Neuronal stem cell (in vitro differentiated cells): Measurements from ENCODE around the gene SYNE2.

Experiments used
- DNase-seq: peaks from one replicate; pipeline ENCODE4 v3.0.0-alpha.2; 2013; ENCODE audit warnings: low spot score
- H2AFZ ChIP-seq: one replicate; pipeline ENCODE4 v1.6.1; 2013; ENCODE audit warnings: mild to moderate bottlenecking, low read length, inconsistent platforms
- H2AK5ac ChIP-seq: 2 replicates; pipeline ENCODE4 v1.6.1; 2013; ENCODE audit warnings: low read depth, mild to moderate bottlenecking, inconsistent platforms, low read length, moderate library complexity, mixed read lengths
- H2BK120ac ChIP-seq: 2 replicates; pipeline ENCODE4 v1.6.1; 2013; ENCODE audit warnings: low read depth, mild to moderate bottlenecking, inconsistent platforms, low read length, moderate library complexity, mixed read lengths
- H2BK12ac ChIP-seq: one replicate; pipeline ENCODE4 v1.6.1; 2013; ENCODE audit warnings: low read length, inconsistent platforms
- H2BK15ac ChIP-seq: 2 replicates; pipeline ENCODE4 v1.6.1; 2013; ENCODE audit warnings: mild to moderate bottlenecking, low read length, inconsistent platforms, mixed read lengths
- H2BK5ac ChIP-seq: one replicate; pipeline ENCODE4 v1.6.1; 2013; ENCODE audit warnings: inconsistent platforms, mild to moderate bottlenecking, low read length, moderate library complexity
- H3K14ac ChIP-seq: one replicate; pipeline ENCODE4 v1.6.1; 2013; ENCODE audit warnings: low read length, inconsistent platforms
- H3K18ac ChIP-seq: 2 replicates; pipeline ENCODE4 v1.6.1; 2013; ENCODE audit warnings: low read length, inconsistent platforms
- H3K23ac ChIP-seq: 2 replicates; pipeline ENCODE4 v1.6.1; 2013; ENCODE audit warnings: low read depth, mild to moderate bottlenecking, mixed read lengths, low read length, inconsistent platforms; ENCODE audit not compliant: poor library complexity
- H3K27ac ChIP-seq: replicated peaks from 3 replicates; pipeline ENCODE4 v1.5.1; 2013; ENCODE audit warnings: low read length, inconsistent platforms
- H3K27me3 ChIP-seq, 3 experiments: 2 replicates each; pipeline ENCODE4 v1.6.1; 2013; ENCODE audit warnings: low read length in 3 of 3, mild to moderate bottlenecking in 2 of 3, inconsistent platforms in 1 of 3, low read depth in 1 of 3, mixed read lengths in 1 of 3, moderate library complexity in 1 of 3; ENCODE audit not compliant: control insufficient read depth in 3 of 3, insufficient read depth in 3 of 3
- H3K36me3 ChIP-seq, 2 donors: replicated peaks in 1 of 2; 2 replicates each; pipeline ENCODE4 v1.6.1; 2013; ENCODE audit warnings: low read length in 2 of 2; ENCODE audit not compliant: control insufficient read depth in 2 of 2, insufficient read depth in 2 of 2
- H3K4ac ChIP-seq: 2 replicates; pipeline ENCODE4 v1.6.1; 2013; ENCODE audit warnings: inconsistent platforms, mild to moderate bottlenecking, low read length, moderate library complexity
- H3K4me1 ChIP-seq, 2 donors: 1 replicate in 1 of 2; 2 replicates in 1 of 2; pipeline ENCODE4 v1.6.1; 2013; ENCODE audit warnings: low read length in 2 of 2, low read depth in 1 of 2; ENCODE audit not compliant: control insufficient read depth in 2 of 2, insufficient read depth in 1 of 2
- H3K4me2 ChIP-seq: one replicate; pipeline ENCODE4 v1.6.1; 2013; ENCODE audit warnings: mild to moderate bottlenecking, low read length, inconsistent platforms; ENCODE audit not compliant: insufficient read depth, poor library complexity, severe bottlenecking
- H3K4me3 ChIP-seq, 2 donors: 2 replicates each; pipeline ENCODE4 v1.5.1; 2013; ENCODE audit warnings: low read length in 2 of 2, mild to moderate bottlenecking in 2 of 2, inconsistent platforms in 1 of 2, moderate library complexity in 1 of 2
- H3K79me1 ChIP-seq: one replicate; pipeline ENCODE4 v1.6.1; 2013; ENCODE audit warnings: low read depth, mild to moderate bottlenecking, inconsistent platforms, low read length, moderate library complexity
- H3K9ac ChIP-seq: one replicate; pipeline ENCODE4 v1.6.1; 2013; ENCODE audit warnings: mild to moderate bottlenecking, low read depth, low read length, inconsistent platforms; ENCODE audit not compliant: poor library complexity
- H3K9me3 ChIP-seq, 2 donors: replicated peaks in 1 of 2; 2 replicates each; pipeline versions ENCODE3 to v1.6.1; 2013; ENCODE audit warnings: low read length in 2 of 2, mild to moderate bottlenecking in 2 of 2, inconsistent platforms in 1 of 2, low read depth in 1 of 2, mixed read lengths in 1 of 2, moderate library complexity in 1 of 2; ENCODE audit not compliant: control insufficient read depth in 2 of 2, insufficient read depth in 1 of 2
- H4K8ac ChIP-seq: one replicate; pipeline ENCODE4 v1.6.1; 2013; ENCODE audit warnings: low read depth, mild to moderate bottlenecking, inconsistent platforms, low read length, moderate library complexity
- H4K91ac ChIP-seq: one replicate; pipeline ENCODE4 v1.6.1; 2013; ENCODE audit warnings: low read length, low read depth, mild to moderate bottlenecking, inconsistent platforms; ENCODE audit not compliant: poor library complexity
- WGBS, 2 donors: extraction: QIAGEN DNeasy Blood & Tissue Kit; methylation state at CpG; one replicate each; pipeline ENCODE4 v1.1.7; 2013; ENCODE audit warnings: missing lambda C conversion rate in 2 of 2, mixed read lengths in 1 of 2; ENCODE audit not compliant: insufficient read length in 2 of 2, insufficient replicate concordance in 1 of 2; ENCODE audit errors: extremely low coverage in 2 of 2; 5-methylcytosine and 5-hydroxymethylcytosine counted together

Gene SYNE2

DNA sequence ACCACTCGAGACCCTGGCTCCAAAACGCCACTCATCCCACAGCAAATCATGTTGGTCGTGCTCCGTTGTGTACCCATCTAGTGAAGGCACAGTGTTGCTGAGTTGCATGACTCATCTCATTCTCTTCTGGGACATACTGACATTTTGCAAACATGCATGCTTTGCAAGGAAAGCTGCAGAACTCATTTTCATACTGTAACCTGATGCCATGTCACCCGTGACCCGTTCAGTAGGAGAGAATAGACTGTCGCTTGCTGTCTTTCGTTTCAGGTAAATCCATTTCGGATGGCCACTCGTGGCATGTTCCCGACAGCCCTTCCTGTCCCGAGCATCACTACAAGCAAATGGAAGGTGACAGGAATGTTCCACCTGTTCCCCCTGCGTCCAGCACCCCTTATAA lies 363.2 kb downstream of the SYNE2 start:
- WGBS, 2 donors: no CpG with 5 or more reads among the region's 13 CpGs
- no peak overlapping the region for H3K27ac ChIP-seq
- no peak overlapping the region for H3K4ac ChIP-seq
- H3K14ac ChIP-seq: no peak overlapping the region
- H2AFZ ChIP-seq: no peak overlapping the region
- H3K18ac ChIP-seq: no peak overlapping the region
- H3K36me3 ChIP-seq: peaks cover 50 to 99% of the 10 kb centered on the region in 2 donors
- no peak overlapping the region for H2BK15ac ChIP-seq
- no peaks in the 10 kb centered on the region for H3K27me3 ChIP-seq
- H2BK12ac ChIP-seq: no peak overlapping the region
- H3K4me3 ChIP-seq: no peak overlapping the region
- DNase-seq: no peak
- H4K91ac ChIP-seq: no peak overlapping the region
- H2AK5ac ChIP-seq: no peak overlapping the region
- H2BK120ac ChIP-seq: no peak overlapping the region
- H3K4me1 ChIP-seq: no peaks in the 10 kb centered on the region
- H4K8ac ChIP-seq: no peak overlapping the region
- H3K9me3 ChIP-seq: no peaks in the 10 kb centered on the region
- peaks cover 2% of the 10 kb centered on the region for H3K79me1 ChIP-seq
- no peak overlapping the region for H3K4me2 ChIP-seq
- H2BK5ac ChIP-seq: no peak overlapping the region
- no peak overlapping the region for H3K23ac ChIP-seq
- no peak overlapping the region for H3K9ac ChIP-seq

DNA sequence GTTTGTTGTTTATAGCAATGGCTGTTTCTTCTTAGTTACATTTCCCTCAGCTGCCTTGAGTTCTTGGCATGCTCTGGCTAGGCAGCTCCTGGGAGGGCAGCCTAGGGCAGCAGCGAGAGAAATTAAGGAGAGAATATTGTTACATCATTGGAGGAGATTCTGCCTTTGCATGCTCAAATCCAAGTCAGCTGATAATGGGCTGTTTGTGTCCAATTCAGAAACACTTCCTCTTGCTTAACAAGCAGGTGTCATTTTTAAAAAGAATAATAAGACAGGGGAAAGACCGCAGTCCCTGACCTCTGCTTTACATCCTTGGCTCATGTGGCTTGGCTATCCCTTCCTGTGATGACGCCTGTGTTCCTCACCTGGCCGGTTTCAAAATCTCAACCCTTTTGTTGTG lies 364.5 kb downstream of the SYNE2 start:
- Histone ChIP-seq H2BK15ac (no peak overlapping the region), H3K36me3 (peaks cover 50 to 98% of the 10 kb centered on the region in 2 donors), H3K18ac (no peak overlapping the region), H2BK120ac (no peak overlapping the region), H3K14ac (no peak overlapping the region), H4K91ac (no peak overlapping the region), H2BK5ac (no peak overlapping the region), H3K4me2 (no peak overlapping the region), H3K4ac (no peak overlapping the region), H3K27ac (no peak overlapping the region), H2AFZ (no peak overlapping the region), H3K9me3 (no peaks in the 10 kb centered on the region), H3K4me3 (no peak overlapping the region), H3K23ac (no peak overlapping the region), H4K8ac (no peak overlapping the region), H2BK12ac (no peak overlapping the region), H3K4me1 (no peaks in the 10 kb centered on the region), H3K27me3 (no peaks in the 10 kb centered on the region), H3K79me1 (peaks cover 2% of the 10 kb centered on the region), H3K9ac (no peak overlapping the region), H2AK5ac (no peak overlapping the region)
- no peak for DNase-seq
- WGBS, 2 donors: no CpG with 5 or more reads among the region's 4 CpGs

DNA sequence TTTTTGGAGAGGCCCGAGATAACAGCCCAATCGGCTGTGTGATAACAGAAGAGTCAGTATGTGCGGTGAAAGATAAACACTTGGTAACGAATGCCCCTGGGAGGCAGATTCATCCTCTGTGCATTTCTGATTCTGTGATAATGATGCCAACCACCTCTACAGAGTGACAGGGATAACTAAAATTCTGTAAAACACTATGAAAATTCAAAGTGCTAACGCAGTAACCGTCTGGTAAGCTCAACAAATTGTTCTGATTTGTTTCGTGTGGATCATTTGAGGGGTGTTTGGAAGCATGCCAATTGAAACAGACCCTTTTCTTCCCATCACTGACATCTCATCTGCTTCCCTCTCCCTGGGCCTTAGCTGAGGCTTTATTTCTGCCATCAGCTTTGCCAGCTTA lies 365.0 kb downstream of the SYNE2 start:
- Histone ChIP-seq H3K27me3 (no peaks in the 10 kb centered on the region), H3K4me1 (no peaks in the 10 kb centered on the region), H3K18ac (no peak overlapping the region), H2BK12ac (no peak overlapping the region), H3K9me3 (no peaks in the 10 kb centered on the region), H2AK5ac (no peak overlapping the region), H3K23ac (no peak overlapping the region), H2BK15ac (no peak overlapping the region), H3K9ac (no peak overlapping the region), H3K36me3 (peaks cover 48 to 97% of the 10 kb centered on the region in 2 donors), H2BK5ac (no peak overlapping the region), H2AFZ (no peak overlapping the region), H4K91ac (no peak overlapping the region), H4K8ac (no peak overlapping the region), H3K14ac (no peak overlapping the region), H2BK120ac (no peak overlapping the region), H3K79me1 (peaks cover 2% of the 10 kb centered on the region), H3K4me3 (no peak overlapping the region), H3K4ac (no peak overlapping the region), H3K4me2 (no peak overlapping the region), H3K27ac (no peak overlapping the region)
- no peak for DNase-seq
- WGBS, 2 donors: no CpG with 5 or more reads among the region's 7 CpGs

DNA sequence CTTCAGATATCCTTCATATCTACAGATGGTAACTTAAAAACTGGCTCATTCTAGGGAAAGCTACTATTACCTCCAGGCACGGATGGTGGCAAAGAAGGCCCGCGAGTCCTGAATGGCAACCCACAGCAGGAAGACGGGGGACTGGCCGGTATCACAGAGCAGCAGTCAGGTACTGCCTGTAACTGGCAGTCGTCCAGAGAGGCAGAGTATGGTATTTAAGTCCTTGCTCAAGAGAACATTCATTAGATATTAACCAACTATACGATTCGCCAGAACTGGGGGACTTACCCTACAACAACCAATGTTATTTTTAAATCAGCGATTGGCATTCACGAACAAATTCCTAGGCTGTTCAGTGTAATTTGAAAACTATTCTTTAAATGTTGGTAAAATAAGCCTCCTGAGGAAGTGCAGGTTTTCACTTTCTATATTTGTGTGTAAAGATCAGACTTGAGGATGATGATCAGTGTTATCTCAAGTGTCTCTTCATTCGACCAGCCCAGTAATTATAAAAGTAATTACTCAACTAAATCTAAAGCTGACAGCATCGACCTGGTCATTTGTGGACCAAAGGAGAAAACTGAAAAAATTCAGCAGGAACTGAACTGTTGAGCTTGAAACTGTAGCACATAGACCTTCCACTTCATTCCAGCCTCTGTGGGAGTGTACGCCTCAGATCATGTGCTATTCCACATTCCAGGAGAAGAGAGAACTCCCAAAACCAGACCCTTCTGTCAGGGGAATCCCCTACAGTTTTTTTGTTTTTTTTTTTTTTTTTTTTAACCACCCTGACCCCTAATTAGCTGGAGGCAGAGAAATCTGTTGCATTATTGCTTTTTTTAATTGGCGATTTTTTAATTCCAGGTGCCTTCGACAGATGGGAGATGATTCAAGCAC lies 365.8 kb downstream of the SYNE2 start:
- Histone ChIP-seq H2BK15ac (no peak overlapping the region), H2AFZ (no peak overlapping the region), H2BK12ac (no peak overlapping the region), H3K23ac (no peak overlapping the region), H3K79me1 (peaks cover 2% of the 10 kb centered on the region), H3K27ac (no peak overlapping the region), H2BK5ac (no peak overlapping the region), H3K9ac (no peak overlapping the region), H3K9me3 (no peaks in the 10 kb centered on the region), H2AK5ac (no peak overlapping the region), H3K4me2 (no peak overlapping the region), H3K18ac (no peak overlapping the region), H3K4me3 (no peak overlapping the region), H4K8ac (no peak overlapping the region), H3K36me3 (peaks cover 51 to 97% of the 10 kb centered on the region in 2 donors), H4K91ac (no peak overlapping the region), H3K4me1 (no peaks in the 10 kb centered on the region), H2BK120ac (no peak overlapping the region), H3K14ac (no peak overlapping the region), H3K27me3 (no peaks in the 10 kb centered on the region), H3K4ac (no peak overlapping the region)
- no peak for DNase-seq
- WGBS, 2 donors: no CpG with 5 or more reads among the region's 15 CpGs
